SHP77 treated with DMSO at 0.1 percent for 48 hours (cell line): ENCODE data around the gene ARTN.
A peak's percentile ranks its signal among the peaks of the same experiment; 100 is the strongest.

Experiments
- DNase-seq: peaks from one replicate; lab custom pipeline; 2025; lab: John Stamatoyannopoulos, UW

Gene ARTN

DNA sequence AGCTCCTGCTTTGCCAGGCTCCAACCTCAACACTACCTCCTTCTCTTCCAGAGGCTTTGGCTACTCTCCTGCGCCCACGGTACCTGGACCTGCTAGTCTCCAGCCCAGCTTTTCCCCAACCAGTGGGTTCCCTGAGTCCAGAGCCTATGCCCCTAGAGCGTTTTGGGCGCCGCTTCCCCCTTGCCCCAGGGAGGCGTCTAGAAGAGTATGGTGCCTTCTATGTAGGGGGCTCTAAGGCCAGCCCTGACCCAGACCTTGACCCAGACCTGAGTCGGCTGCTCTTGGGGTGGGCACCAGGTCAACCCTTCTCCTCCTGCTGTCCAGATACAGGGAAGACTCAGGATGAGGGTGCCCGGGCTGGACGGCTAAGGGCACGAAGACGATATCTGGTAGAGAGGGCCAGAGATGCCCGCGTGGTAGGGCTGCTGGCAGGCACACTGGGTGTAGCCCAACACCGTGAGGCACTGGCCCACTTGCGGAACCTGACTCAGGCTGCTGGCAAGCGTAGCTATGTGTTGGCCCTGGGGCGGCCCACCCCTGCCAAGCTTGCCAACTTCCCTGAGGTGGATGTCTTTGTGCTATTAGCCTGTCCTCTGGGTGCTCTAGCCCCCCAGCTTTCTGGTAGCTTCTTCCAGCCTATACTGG lies 37.9 kb downstream of the ARTN start:
- DNase-seq: no peak

DNA sequence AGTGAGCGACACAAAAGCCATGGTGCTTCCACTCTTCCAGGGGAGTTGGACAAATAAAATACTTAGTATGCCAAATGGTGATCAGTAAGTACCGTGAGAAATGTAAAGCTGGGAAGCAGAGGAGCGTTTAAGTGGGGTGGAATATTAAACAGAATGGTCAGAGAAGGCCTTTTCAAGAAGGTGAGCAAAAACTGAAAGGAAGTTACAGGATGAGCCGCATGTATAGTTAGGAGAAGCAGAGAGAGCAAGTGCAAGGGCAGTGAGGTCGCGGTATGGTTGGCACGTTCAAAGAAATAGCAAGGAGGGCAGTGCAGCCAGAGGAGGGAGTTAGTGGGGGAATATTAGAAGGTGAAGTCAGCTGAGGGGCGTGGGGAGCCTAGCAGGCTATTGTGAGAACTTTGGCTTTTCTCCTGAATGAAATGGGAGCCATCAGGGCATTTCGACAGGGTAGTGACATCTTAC lies 40.4 kb downstream of the ARTN start:
- DNase-seq: peak; percentile 52

DNA sequence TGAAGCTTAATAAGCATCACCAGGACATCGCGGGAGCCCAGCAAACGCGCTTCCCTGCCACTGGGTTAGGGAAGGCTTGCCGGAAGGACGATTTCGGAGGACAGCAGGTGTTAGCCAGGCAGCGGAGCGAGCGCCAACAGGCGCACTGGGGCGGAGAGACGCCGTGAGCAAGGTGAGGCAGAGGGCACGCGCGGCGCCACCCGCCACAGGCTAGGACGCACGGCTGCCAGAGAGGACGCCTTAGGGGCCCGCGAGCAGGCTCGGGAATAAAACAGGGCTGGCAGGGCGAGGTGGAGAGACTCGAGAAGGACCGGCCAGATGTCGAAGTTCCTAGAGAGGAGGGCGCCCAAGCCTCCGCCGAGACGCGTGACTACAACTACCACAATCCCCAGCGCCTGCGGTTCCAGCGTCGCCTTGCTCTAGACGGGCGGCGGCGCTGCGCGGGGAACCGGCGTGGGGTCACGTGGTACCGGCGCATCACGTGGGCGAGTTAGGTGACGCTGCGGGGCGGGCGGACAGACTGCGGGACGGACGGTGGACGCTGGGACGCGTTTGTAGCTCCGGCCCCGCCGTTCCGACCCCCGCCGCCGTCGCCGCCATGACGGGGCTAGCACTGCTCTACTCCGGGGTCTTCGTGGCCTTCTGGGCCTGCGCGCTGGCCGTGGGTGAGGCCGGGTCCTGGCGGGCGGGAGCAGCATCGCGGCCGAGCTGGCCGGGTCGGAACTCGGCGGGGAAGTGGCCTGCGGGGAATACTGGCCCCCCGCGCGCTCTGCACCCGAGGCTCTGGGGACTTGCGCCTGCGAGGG lies 41.0 kb downstream of the ARTN start, which contains the start of gene ATP6V0B:
ATP6V0B (plus strand) TSS at position 518 of the 806 bp plus-strand sequence; CDS start at position 599, 81 bp downstream.
- DNase-seq: peak; percentile 87

DNA sequence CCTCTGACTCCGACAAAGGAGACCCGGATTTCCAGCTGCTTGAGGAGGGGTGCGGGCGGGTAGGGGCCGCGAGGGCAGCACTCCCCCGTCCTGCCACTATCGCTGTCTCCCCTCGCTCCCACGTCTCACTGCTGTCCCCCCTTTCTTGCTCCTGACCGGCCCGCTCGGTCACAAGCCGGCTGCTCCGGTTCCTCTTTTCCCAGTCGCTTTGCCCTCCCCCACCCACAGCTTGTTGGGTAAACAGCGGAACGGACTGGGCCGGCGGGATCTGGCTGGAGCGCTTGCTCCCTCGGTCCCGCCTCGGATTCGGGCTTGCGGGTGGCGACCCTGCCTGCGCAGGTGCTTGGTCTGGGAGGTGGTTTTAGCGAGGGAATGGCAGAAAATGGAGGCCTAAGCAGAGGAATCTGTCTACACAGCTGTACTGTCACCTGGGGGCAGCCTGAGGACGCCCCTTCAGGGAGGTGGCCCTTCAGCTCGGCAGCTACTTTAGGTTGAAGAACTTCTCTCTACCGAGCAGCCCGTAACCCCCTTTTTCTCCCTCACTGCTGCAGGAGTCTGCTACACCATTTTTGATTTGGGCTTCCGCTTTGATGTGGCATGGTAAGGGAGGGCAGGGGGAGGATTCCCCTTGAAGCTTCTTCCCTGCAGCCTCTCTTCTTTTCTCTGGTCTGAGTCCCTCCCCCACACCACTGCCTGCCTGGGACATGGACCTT lies 41.8 kb downstream of the ARTN start:
- DNase-seq: no peak

DNA sequence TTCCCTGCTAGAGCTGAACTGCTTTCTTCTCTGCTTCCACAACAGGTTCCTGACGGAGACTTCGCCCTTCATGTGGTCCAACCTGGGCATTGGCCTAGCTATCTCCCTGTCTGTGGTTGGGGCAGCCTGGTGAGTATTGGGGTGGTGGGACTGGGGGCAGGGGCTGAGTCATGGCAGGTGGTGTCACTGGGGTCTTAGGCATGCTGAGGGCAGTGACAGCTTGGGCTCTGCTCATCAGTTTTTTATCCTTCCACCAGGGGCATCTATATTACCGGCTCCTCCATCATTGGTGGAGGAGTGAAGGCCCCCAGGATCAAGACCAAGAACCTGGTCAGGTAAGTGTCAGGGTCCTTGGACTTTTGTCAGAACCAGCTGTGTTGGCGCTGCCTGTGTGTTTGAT lies 42.4 kb downstream of the ARTN start:
- no peak for DNase-seq

DNA sequence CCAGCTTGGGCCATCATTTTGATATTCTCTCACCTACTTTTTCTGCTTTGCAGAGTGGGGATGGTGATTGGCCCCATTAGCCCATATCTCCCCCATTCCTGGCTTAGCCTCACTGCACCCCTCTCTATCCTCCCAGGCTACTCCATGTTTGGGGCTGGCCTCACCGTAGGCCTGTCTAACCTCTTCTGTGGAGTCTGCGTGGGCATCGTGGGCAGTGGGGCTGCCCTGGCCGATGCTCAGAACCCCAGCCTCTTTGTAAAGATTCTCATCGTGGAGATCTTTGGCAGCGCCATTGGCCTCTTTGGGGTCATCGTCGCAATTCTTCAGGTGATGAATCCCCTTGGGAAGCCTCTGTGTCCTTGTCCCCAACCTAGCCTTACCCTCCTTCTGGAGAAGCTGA lies 43.3 kb downstream of the ARTN start:
- no peak for DNase-seq

DNA sequence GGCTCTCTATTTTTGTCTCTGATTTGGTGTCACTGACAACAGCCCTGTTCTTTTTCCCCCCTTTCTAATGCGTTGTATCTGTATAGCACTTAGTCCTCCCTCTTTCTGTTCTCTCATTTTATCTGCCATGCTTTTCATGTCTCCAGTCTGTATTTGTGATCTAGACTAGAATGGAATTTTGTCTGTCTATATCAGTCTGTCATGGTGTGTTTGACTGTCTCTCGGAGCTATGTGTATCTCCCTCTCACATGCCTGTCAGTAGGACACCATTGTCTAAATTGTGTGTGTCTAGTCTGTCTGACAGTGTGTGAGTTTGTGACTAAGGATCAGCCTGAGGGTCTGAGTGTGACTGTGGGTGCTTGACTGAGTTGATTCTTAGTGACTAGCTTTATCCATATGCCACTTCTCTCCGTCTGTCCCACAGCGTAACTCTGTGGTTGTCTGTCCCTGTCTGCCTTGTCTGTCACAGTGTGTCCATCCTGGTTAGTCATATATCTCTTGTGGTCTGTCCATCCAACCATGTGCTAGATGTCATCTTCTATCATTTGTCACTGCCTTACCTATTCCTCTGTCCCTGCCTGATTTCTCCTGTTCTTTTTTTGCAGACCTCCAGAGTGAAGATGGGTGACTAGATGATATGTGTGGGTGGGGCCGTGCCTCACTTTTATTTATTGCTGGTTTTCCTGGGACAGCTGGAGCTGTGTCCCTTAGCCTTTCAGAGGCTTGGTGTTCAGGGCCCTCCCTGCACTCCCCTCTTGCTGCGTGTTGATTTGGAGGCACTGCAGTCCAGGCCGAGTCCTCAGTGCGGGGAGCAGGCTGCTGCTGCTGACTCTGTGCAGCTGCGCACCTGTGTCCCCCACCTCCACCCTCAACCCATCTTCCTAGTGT lies 44.0 kb downstream of the ARTN start:
- DNase-seq: no peak

DNA sequence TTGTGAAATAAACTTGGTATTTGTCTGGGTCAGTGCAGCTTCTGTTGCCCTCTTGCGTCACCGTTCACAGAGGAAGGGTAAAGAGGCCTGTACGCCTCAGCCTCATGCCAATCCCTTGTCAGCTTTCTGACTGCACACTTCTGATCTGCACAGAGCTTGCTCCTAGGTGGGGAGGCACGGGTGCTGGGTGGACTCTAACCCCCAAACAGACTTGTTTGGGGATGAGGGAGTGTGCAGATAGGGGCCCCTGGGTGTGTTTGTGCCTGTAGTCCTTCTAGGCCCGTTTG lies 44.6 kb downstream of the ARTN start:
- DNase-seq: no peak

DNA sequence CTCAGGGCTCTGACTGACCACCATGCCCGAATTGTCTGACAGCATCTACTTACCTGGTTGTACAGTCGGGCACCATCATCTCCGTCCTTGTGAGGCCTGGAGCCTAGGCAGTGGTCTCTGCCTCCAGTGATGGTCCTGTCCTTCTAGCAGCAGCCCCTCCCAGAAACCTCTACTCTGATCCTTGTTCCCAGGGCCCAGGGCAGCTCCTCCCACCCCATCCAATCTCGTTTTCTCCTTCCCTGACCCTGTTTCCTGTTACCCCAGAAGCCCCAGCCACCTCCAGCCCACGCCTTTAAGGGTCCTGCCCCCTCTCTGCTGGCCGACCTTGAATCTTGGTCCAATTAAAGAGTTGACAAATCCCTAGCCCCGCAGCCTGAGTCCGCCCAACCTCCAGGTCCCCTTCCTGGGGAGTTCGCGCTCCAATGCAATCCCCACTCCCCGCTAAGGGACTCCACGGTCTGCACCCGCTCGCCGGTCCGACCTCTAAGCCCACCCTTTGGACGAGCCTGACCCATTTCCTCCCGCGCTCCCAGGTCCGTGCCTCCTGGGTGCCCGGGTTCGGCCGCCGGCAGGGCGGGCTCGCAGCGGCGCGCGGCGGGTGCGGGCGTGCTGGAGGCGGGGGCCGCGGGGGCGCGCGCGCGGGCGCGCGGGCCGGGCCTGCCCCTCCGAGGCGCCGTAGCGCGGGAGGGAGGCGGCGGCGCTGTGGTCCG lies 45.1 kb downstream of the ARTN start, which contains the start of gene B4GALT2:
B4GALT2 (plus strand) TSS at position 660 of the 710 bp plus-strand sequence. CDS start 1,951 bp downstream, outside the sequence.
- DNase-seq: no peak

DNA sequence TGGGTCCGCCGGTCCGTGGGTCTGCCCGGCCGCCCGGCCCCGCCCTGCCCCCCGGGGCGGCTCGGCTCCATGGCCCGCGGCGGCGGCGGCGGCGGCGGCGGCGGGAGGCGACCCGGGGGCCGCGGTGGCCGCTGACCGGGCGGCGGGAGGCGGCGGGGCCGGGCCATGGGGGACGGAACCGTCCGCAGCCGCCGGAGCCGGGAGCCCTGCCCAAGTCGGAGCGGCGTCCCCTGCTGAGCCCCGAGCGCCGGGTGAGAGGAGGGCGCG lies 45.6 kb downstream of the ARTN start:
- no peak for DNase-seq

DNA sequence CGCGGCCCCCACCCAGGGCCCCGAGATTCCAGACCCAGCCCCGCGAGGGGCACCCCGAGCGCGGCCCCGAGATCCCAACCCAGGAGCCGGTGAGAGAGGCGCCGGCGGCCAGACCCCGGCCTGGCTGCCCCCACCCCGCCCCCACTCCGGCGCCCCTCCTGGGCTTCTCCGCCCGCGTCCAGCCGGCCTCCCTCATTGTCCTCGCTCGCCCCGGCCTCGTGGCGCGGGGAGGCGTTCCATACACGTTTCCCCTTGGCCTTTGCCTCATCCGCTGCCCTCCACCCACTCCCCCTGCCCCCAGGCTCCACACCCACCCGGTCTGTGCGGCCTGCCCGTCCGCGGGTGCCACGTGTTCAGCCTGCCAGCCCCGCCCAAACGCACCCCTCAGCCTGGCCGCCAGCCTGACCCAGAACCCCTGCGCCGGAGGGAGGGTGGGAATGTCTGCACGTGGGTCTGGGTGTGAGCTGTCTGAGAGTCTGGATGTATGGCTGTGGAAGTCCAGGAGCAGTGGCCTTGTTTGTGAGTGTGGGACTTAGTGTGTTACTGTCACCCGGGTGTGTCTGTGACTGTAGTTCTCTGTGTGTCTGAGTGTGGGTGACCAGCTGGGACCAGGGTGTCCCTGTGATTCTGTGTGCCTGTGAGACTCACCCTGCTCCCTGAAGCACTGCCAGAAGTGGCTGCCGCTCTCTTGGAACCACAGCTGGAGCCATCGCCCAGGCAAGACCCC lies 46.1 kb downstream of the ARTN start:
- no peak for DNase-seq

DNA sequence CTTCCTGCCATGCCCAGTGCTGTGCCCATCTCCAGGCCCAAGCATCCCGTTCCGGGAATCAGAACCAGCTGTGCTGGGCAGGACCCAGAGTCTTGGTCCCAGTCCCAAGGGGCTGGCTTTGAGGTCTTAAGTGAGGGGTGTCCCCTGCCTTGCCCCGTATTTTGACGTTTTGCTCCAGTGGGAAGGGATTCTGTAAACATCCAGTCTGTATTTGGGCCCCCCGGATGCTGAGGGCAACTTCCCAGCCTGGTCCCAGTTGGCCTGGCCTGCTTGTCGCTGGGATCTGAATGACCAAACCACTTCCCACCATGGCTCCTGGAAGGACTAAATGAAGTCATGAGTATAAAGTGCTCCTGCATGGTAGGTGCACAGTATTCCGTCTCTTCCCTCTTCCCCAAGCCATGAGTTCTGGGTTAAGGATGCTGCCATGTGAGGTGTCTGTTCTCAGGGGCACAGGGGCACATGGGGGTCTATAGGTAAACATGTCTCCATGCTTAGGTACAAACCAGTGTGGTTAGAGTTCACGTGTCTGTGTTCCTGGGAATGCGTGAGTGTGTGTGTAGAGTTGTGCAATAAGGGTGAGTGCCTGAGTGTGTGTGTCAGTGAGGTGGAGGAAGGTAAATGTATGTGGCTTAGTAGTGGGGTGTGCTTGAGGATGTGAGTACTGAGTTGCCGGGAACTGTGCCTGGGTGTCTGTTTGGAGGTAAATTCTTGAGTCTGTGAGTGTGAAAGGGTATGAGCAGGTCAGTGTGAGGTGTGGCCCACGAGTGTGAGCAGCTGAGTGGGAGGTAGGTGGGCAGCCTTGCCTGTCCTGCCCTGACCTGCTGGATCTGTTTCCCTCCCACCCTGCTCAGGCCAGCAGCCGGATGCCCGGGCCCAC lies 46.9 kb downstream of the ARTN start:
- DNase-seq: no peak

DNA sequence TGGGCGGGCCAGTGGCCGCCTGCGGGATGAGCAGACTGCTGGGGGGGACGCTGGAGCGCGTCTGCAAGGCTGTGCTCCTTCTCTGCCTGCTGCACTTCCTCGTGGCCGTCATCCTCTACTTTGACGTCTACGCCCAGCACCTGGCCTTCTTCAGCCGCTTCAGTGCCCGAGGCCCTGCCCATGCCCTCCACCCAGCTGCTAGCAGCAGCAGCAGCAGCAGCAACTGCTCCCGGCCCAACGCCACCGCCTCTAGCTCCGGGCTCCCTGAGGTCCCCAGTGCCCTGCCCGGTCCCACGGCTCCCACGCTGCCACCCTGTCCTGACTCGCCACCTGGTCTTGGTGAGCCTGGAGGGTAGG lies 47.5 kb downstream of the ARTN start:
- no peak for DNase-seq

DNA sequence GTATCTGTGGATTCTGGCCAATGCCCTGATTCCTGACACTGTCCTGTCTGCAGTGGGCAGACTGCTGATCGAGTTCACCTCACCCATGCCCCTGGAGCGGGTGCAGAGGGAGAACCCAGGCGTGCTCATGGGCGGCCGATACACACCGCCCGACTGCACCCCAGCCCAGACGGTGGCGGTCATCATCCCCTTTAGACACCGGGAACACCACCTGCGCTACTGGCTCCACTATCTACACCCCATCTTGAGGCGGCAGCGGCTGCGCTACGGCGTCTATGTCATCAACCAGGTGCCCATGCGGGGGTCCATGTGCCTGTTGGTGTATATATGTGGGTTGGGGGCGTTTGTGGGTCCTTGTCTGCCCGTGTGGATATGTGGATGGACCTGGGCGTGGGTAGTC lies 48.0 kb downstream of the ARTN start:
- DNase-seq: no peak

DNA sequence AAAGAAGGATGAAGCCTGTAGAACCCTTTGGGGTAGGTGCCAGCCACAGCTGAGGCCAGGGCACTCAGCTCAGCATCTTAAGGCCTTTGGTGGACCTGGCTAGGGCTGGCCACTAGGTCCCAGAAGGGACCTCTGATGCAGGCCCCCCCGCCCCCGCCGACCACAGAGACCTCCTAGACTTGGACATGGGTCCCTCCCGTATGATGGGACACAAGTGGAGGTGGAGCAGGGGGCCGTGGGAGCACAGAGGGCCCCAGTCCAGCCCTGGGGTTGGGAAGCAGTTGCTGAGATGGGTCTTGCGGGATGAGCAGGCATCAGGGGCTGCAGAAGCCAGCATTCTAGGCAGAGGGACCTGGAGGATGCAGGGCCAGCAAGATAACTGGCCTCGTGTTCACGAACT lies 48.6 kb downstream of the ARTN start:
- no peak for DNase-seq

DNA sequence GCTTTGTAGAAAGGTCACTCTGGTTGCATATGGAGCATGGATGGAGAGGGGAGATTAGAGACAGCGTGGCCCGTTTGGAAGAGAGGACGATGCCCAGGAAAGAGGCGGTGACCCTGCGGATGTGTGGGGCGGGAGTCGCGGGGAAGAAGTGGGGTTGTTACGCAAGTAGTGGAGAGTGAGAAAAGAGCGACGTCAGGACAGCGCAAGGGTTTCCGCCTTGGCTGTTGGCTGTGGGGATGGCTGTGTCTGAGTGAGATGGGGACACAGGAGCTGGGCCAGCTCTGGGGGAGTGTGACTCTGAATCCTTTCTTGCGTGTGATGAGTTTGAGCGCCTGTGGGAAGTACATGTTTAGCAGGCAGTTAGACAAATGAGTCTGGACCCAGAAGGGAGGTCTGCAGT lies 49.2 kb downstream of the ARTN start:
- DNase-seq: no peak

DNA sequence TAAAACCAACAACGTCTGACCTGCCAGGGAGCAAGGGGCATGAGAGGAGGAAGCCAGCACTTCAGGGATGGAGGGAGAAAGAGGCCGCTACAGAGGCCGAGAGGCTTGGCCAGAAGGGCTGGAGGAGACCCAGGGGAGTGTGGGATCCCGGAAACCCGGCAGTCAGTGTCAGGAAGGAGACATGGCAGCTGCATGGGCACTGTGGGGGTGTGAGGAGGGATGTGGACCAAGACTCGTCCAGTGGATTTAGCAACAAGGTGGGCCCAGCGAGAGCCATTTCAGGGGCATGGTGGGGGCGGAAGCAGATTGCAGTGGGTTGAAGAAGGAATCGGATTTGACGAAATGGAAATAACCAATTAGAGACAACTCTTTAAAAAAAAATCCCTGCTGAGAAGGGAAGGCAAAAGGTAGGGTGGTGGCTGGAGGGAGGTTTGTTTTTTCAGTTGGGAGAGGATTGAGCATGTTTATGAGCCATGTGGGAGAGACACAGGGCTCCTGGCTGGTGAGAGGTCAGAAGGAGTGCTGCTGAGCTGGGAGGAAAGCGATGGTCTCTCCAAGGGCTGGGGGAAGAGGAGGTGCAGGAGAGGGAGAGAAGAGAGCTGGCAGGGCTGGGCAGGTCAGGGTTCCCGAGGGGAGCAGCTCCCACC lies 49.8 kb downstream of the ARTN start:
- DNase-seq: no peak

DNA sequence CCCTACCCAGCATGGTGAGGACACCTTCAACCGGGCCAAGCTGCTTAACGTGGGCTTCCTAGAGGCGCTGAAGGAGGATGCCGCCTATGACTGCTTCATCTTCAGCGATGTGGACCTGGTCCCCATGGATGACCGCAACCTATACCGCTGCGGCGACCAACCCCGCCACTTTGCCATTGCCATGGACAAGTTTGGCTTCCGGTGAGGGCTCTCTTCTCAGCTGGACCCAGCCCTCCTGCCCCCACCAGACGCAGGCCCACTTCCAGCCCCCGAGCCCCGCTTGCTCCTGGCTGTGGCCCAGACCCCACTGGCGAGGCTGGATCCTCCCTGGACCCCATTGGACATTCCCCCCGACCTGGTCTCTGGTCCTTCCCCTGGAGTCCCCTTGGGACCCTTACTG lies 51.3 kb downstream of the ARTN start:
- DNase-seq: no peak

DNA sequence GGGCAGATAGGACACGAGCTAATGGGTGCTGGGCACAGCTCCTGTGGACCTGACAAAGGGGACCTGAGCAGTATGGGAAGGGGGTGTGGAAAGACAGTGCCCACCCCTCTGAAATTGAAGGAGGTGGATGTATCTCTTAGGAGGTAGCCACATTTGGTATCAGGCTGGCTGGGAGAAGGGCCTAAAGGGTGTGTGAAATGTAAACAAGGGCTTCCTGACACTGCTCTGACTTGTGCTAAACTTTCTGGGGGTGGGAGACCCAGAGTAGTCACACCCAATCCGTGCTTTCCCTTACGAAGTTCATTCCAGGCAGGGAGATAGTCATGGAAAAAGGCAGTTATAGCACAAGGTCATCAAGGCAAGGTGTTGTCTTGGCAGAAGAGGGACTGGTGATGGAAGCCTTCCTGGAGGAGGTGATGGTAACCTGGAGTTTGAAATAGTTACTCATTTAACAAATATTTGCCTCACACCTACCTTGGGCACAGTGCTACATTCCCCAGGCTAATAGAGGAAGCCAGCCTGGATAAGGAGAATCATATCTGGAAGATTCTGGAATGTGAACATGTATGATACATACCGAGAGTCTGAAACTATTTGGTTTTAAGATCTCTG lies 52.5 kb downstream of the ARTN start:
- no peak for DNase-seq
